GM23248 (cell line): Measurements from ENCODE around the gene HLA-DMA.

Experiments
- EZH2 ChIP-seq: fragments of 200-600 bp; sonication (generic); IDR thresholded peaks from 2 replicates; pipeline ENCODE4 v1.6.1; 2018; ENCODE audit warnings: antibody characterized with exemption, mild to moderate bottlenecking; ENCODE audit not compliant: insufficient read depth, poor library complexity, severe bottlenecking
- EZH2phosphoT487 ChIP-seq: fragments of 200-600 bp; sonication (generic); IDR thresholded peaks from 2 replicates; pipeline ENCODE4 v1.6.1; 2018; ENCODE audit warnings: antibody characterized with exemption, moderate library complexity, mild to moderate bottlenecking, low read depth; ENCODE audit not compliant: insufficient read depth

GRCh38 chr6:32971581-32972352 lies 18.9 kb upstream of the HLA-DMA start:
- no peak for TF ChIP-seq EZH2
- TF ChIP-seq EZH2phosphoT487 = no peak
